ENCODE measurements around the gene C4orf50.

C4orf50 gene

DNA sequence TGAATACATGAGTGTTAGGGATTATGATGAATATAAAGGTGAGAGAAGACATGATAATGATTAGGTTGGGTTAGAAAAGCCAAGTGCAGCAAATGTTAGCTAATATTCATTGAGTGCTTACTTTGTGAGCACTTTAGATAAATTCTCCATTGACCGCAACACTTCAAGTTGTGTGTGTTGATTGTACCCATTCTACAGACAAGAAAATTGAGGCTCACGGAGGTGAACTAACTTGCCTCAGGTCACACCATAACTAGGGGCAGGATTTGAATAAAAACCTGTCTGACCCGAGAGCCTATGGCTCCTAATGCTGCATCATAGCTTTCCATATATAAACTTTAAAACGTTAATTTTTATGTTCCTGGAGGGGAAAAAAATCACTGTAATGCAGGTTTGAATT lies 15.2 kb upstream of the C4orf50 start:
- no peak for DNase-seq (ENCODE audit: extremely low read depth, low read depth)
- TF ChIP-seq, protein P1, sequence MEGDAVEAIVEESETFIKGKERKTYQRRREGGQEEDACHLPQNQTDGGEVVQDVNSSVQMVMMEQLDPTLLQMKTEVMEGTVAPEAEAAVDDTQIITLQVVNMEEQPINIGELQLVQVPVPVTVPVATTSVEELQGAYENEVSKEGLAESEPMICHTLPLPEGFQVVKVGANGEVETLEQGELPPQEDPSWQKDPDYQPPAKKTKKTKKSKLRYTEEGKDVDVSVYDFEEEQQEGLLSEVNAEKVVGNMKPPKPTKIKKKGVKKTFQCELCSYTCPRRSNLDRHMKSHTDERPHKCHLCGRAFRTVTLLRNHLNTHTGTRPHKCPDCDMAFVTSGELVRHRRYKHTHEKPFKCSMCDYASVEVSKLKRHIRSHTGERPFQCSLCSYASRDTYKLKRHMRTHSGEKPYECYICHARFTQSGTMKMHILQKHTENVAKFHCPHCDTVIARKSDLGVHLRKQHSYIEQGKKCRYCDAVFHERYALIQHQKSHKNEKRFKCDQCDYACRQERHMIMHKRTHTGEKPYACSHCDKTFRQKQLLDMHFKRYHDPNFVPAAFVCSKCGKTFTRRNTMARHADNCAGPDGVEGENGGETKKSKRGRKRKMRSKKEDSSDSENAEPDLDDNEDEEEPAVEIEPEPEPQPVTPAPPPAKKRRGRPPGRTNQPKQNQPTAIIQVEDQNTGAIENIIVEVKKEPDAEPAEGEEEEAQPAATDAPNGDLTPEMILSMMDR (IDR thresholded peaks at IDR 0.05; ENCODE audit: low read depth, low read length, missing control alignments): no peak
- no peak overlapping the region for H3K4me3 ChIP-seq (replicated peaks; ENCODE audit: low read depth, low read length)

DNA sequence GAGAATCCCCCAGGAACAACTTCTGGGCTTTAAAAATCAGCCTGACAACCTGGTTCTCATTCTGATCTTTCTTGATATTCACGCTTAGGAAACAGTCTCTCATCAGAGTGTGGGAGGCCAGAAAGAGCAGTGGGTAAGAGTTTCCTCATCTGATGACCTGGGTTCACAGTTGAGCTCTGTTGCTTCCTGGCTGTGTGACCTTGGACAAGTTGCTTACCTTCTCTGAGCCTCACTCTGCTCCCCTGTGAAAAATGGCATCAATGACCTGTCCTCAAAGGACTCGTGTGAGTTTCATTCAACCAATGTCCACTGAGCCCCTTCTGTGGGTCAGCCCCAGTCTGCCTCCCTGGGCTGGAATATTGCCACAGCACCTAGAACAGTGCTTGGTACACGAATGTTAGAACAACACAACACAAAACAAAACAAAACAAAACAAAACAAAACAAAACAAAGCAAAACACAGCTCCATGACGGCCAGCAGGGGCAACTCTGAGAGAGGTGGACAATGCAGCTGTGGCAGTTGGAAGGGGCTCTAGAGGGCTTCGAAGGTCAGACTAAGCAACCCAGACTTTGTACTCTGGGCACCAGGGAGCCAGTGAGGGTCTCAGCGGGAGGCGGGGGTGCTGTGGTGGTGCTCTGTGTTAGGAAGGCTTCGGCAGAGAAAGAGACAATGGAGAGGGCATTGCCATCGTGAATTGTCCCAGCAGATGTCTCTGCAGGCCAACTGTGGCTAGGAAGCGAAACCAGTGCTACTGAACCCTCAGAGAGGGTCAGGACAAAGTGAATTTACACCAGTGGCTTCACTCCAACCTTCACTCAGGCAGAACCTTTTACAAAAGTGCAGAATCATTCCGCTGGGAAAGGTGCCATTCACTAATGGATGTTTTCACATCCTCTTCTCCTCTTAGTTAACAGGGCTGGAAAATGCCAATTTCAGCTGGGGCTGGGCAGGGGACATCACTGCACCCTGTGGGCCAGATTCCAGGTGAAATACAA lies 14.3 kb upstream of the C4orf50 start:
- TF ChIP-seq, protein P1 (IDR thresholded peaks at IDR 0.05; ENCODE audit: low read depth, low read length, missing control alignments): no peak
- no peak for DNase-seq (ENCODE audit: extremely low read depth, low read depth)
- no peak overlapping the region for H3K4me3 ChIP-seq (replicated peaks; ENCODE audit: low read depth, low read length)

DNA sequence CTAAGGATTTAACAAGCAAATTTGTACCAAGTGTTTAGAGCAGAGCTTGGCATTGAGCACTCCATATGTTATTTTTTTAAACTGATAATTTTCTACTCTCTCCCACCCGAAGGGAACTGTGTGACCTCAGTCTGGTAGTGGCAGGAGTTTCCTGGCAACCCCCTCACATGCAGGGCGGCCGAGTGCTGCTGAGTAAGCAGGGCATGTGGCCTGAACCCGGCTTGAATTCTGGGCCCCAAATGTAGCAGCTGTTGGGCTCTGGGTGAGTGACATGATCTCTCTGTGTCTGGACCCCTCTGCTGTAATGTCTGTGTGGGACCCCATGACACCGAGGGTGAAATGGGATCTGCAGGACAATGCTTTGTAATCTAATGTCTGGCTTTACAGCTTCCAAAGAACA lies 13.6 kb upstream of the C4orf50 start:
- TF ChIP-seq, protein P1 (IDR thresholded peaks at IDR 0.05; ENCODE audit: low read depth, low read length, missing control alignments): no peak
- DNase-seq (ENCODE audit: extremely low read depth, low read depth): no peak
- no peak overlapping the region for H3K4me3 ChIP-seq (replicated peaks; ENCODE audit: low read depth, low read length)

DNA sequence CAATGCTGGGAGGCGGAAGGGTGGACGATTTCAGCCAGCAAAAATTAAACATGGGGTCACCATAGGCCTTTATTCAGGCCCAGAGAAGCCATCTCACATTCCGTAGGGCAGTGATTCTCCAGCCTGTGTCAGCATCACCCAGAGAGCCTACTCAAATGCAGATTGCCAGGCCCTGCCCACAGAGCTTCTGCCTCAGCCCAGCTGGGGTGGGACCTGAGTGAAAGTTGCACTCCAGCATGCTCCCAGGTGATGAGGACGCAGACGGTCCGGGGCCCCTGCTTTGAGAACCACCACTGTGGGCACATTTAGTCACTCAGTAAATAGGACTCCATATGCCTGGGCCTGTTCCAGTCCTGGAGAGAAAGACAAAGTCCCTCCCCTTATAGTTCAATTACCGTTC lies 12.4 kb upstream of the C4orf50 start:
- H3K4me3 ChIP-seq (replicated peaks; ENCODE audit: low read depth, low read length): no peak overlapping the region
- TF ChIP-seq, protein P1 (IDR thresholded peaks at IDR 0.05; ENCODE audit: low read depth, low read length, missing control alignments): no peak
- DNase-seq (ENCODE audit: extremely low read depth, low read depth): no peak

DNA sequence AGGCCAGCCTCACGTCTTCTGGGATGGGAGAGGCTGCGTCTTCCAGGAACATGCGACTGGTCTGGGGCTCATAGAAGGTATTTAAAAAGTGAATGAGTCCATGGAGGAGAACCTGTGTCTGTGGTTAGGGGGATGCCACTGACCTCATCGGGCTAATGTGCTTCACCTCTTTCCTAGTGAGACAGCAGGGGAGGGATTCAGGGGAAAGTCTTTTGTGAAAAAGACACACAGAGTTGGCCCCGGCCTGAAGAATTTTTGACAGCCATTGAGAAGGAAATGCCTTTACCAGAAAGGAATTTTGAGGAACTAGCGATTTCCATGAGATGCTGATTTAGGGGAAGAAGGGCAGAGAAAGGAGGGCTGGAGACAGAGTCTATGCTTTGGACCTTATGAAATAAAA lies 11.0 kb upstream of the C4orf50 start:
- no peak for DNase-seq (ENCODE audit: extremely low read depth, low read depth)
- TF ChIP-seq, protein P1 (IDR thresholded peaks at IDR 0.05; ENCODE audit: low read depth, low read length, missing control alignments): no peak
- H3K4me3 ChIP-seq (replicated peaks; ENCODE audit: low read depth, low read length): no peak overlapping the region

DNA sequence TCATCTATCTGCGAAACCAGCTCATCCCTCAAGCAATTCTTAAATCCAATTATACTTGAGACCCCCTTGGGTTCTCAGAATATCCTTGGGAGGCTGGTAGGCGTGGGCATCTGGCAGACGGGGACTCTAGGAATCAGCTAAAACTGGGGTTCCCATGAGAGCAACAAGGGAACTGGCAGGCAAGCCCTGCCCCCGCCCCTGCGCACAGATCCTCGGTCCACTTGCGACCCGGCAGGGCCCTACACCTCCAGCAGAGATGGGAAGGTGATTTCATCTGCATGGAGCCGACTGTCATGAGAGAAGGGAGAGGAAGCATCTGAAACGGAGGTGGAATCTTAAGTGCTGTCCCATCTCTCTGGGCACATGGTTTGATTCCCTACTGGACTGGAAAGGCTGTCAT lies 9.9 kb upstream of the C4orf50 start:
- no peak overlapping the region for H3K4me3 ChIP-seq (replicated peaks; ENCODE audit: low read depth, low read length)
- TF ChIP-seq, protein P1 (IDR thresholded peaks at IDR 0.05; ENCODE audit: low read depth, low read length, missing control alignments): no peak
- no peak for DNase-seq (ENCODE audit: extremely low read depth, low read depth)

All from HFF-Myc (cell line).